Activated CD4-positive, CD25-positive, alpha-beta regulatory T cell treated with anti-CD3 and anti-CD28 coated beads, Interleukin-2, amount 50 U/mL, for 72 hours (primary cell): ENCODE results near the gene TRIM47.
"Not testable (repeated sequence)": the region's sequence is repeated elsewhere in the genome, so short reads cannot be mapped to it uniquely, and the experiment has no call there.

Experiments
- DNase-seq: peaks from one replicate; pipeline ENCODE4 v3.0.0; 2021

TRIM47 gene

DNA sequence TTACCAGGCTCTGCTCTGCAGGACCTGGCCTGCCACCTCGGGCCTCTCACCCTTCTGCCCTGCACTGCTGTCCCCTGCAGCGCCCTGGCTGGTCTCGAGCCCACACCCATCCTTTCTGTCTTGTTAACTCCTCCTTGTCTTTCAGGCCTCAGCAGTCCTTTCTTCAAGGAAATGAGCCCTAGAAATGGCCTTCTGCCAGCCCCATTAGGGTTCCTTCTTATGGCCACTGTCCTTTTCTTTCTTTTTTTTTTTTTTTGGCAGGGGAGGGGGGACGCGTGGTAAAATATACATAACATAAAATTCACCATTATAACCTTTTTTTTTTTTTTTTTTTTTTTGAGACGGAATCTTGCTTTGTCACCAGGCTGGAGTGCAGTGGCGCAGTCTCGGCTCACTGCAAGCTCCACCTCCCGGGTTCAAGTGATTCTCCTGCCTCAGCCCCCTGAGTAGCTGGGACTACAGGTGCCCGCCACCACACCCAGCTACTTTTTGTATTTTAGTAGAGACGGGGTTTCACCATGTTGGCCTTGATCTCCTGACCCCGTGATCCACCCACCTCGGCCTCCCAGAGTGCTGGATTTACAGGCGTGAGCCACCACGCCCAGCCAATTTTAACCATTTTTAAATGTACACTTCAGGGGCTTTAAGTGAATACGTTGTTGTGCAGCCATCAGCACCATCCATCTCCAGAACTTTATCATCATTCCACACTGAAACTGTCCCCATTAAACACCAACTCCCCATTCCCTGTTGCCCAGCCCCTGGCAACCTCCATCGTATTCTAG is 12.8 kb downstream of the TRIM47 start:
- not testable (repeated sequence) for DNase-seq

DNA sequence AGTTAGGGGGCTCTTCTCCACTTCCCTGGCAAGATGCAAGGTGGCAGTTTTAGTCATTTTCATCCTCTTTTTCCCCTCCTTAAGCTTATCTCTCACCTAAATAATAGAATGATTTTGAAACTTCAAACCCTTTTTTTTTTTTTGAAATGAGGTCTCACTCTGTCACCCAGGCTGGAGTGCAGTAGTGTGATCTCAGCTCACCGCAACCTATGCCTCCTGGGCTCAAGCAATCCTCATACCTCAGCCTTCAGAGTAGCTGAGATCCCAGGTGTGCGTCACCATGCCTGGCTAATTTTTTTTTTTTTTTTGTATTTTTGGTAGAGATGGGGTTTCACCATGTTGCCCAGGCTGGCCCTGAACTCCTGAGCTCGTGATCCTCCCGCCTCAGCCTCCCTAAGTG is 13.5 kb downstream of the TRIM47 start:
- DNase-seq: not testable (repeated sequence)

DNA sequence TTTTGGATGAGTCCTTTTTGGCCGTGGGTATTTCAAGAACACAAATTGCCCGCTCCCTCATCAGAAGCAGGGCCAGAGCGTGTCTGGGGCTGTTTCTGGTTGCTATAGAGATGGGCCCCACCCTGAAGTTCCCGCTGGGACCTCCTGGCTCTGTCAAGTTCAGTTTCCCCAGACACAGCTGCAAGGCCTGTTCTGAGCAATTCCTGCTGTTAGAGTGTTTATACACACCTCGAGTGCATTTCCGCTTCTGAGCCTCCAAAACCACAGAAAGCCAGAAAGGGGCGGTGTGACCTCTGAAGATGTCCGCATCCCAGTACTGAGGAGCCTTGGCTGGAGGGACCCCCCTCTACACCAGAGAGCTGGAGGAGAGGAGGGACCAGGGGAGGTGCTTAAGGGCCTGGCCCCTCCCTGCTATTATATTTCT is 13.9 kb downstream of the TRIM47 start:
- DNase-seq: no peak

DNA sequence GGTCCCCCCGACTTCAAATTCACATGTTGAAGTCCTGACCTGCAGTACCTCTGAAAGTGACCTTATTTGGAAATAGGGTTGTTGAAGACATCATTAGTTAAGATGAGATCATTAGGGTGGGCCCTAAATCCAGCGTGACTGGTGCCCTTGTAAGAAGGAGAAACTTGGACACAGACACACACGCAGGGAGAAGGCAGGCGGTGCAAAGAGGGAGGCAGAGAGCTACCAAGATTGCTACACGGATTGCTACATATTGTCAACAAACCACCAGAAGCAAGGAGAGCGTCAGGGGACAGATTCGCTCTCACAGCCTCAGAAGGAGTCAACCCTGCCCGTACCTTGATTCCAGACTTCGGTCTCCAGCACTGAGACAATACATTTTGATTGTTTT is 16.5 kb downstream of the TRIM47 start:
- DNase-seq: no peak

DNA sequence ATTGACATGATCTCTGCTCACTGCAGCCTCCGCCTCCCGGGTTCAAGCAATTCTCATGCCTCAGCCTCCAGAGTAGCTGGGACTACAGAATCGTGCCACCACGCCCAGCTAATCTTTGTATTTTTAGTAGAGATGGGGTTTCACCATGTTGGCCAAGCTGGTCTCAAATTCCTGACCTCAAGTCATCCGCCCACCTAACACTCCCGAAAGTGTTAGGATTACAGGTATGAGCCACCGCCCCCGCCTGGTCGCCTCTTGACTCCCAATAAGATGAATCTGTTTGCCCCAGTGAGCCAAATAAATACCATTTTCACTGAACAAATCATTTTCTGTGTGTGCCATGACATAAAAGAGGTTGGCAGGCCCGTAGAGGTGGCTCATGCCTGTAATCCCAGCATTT is 19.0 kb downstream of the TRIM47 start:
- DNase-seq: not testable (repeated sequence)

DNA sequence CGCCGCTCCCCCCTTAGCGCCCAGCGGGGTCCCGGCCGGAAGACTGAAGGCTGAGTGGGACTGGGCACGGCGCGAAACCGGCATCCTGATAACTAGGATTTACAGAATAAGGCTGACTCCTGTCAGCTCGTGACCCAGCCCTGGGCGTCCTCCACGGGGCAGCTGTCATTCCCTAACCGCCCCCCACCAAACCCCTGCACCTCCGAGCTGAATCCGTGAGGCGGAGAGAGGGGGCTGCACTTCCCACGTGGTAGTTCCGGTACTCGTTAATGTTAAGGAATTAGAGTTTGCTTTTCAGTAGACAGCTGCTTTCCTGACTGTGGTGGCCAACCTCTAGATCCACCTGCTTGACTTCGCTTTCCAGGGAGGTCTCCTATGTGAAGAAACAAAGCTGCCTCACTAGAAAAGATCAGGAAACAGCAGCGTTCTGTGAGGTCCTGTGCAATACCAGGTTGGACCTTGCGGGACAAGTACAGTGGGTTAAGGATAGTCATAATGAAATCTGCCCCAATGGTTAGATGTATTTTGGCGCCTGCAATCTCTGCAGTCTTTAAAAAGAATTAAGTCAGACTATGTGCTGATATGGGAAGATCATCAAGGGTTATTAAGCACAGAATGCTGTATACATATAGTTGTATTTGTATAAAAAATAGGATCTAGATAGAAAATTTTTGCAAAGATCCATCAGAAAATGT is 22.2 kb downstream of the TRIM47 start:
- no peak for DNase-seq

DNA sequence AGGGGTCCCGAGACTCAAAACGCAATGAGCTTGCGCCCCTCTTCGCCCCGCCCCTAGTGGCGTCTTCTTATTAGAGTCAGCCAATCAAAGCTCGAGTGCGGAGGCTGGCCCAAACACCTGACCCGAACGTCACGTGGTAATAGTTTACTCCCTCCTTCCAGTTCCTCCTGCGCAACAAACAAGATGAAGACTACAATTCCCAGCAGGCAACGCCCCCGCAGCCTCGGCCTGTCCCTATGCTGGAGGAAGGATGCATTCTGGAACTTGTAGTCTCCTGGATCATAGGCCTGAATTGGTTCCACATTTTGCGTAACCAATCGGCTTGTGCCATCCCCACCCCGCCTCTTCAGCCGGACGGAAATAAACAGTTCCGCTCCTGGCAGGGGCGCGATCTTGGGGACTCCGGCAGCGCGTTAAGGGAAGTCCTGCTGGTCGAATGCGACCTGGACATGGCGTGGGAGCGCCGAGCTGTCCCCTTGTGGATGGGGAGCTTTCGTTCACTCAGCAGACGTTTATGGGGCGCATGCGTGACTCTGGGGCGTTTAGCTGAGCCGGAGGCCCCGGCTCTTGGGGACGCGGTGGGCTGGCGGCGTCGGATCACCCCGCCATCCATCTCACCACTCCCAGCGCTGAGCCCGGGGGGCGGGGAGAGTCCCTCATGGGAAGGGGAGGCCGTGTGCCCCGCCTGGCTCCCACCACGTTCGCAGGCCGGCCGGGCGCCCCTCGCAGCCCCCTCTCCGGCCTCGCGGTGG is 22.9 kb downstream of the TRIM47 start, which contains the start of gene WBP2:
TSS of gene WBP2 (minus strand) at position 26 of the 752 bp plus-strand sequence. CDS start 38 bp downstream, outside the sequence.
- DNase-seq: peak; percentile 90

DNA sequence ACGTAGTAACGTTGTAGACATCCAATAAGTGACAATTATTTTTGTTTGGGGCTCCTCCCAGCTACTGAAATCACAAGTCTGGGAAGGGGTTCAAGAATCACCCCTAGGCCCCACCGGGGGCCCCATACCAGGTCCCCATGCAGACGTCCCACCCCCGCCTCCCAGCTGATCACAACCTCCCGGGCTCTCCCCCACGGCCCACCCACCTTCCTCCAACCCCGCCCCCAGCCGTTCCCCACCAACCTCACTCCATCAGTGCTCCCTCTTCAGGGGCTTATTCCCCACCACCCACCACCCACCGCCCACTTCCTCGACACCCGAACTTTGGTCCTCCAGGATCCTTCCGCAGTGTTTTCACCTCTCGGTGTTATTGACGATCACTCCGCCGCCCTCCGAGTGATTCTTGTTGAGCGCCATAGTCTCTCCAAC is 23.5 kb downstream of the TRIM47 start:
- DNase-seq: no peak

DNA sequence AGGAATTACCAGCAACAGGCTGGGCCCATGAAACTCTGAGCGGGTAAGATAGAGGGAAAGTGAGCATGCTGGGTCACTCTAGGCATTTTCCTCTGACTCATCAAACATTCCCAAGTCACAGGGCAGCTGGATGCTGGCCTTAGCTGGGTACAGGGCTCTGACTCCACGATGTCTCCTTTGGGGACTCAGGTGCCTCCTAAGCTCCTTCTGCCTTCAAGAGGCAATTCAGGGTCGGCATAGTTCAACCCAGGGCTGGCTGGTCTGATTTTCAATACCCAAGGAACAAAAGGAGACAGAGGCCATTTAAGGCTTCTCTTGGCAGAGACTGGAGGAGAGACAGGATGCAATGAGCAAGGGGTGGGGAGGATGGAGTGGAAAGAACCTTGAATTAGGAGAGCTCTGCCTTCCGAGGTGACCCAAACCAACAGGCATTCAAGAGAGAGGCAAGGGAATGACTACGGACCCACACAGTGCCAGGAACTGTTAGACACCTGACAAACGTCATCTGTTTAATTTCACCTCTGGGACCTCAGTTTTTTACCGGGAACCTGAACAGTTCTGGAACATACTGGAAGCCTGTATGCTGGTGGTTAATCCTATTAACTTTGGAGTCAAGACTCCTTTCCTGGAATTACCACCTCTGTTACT is 24.2 kb downstream of the TRIM47 start:
- no peak for DNase-seq

DNA sequence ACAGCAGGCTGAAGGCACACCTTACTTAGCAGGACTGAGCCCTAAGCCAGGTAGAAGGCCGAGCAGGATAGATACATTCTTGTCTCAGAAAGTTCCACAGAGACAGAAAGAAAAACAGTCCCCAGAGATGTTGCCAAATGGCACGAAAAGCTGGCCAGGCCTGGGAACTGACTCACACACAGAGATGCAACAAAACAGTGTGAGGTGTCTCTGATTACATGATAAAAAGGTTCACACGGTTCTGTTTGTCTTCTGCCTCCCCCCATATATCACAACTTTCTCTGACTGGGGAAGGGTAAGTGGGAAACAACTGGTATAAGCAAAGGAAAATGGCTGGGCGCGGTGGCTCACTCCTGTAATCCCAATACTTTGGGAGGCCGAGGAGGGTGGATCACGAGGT is 24.9 kb downstream of the TRIM47 start:
- no peak for DNase-seq

DNA sequence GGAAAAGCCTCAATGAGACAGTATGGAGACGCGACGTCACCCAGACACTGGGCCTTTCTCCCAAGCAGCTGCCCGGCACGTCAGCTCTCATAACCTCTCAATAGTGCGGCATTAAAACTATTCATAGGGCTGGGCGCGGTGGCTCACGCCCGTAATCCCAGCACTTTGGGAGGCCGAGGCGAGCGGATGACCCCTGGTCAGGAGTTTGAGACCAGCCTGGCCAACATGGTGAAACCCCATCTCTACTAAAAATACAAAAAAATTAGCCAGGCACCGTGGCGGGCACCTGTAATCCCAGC is 26.7 kb downstream of the TRIM47 start:
- DNase-seq: not testable (repeated sequence)

DNA sequence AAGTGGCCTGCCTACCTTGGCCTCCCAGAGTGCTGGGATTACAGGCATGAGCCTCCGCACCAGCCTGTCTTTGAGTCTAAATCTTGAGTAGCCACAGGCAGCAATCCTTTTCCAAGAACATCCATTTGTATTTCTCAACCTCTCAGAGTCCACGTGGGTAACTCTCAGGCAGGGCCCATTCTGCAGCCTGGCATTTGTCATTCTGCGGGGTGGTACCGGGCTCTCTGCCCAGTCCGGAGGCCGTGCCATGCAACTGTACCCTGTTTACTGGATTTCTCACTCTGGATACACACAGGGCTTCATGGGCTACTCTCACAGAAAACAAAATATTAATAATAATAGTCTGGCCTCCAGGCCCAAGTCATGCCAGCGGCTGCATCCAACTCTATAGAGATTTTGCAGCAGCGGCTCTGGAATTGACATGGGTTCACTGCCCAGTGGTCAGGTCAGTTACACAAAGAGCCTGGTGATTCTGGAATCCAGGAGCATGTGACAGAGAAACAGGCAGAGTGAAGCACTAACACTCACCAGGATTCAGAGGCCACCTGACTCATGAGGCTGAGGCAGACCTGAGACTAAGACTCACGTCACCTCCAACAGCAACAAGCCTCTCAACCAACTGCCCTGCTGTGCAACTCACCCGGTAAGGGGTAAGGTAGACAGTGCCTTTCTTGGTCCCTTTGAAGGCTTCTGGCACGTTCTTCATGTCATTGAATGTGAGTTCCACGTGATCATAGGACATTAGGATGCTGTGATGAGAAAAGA is 27.3 kb downstream of the TRIM47 start:
- no peak for DNase-seq

DNA sequence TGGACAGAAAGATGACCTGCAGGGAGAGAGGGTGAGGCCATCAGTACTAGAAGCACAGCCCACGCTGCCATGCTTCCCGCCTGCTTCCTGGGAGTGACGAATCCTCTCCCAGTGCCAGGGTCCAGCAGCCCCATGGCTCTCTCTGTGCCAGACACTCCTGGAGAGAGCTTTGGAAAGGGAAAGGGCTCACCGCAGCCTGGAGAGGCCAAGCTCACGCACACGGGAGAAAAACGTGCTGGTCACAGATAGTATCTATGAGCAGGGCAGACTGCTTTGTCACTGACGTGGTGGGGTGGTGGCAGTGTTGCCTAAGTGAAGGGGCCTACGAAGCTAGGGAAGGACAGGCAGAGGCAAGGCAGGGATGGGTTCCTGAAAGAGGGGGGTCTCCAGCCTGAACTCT is 28.7 kb downstream of the TRIM47 start:
- no peak for DNase-seq

DNA sequence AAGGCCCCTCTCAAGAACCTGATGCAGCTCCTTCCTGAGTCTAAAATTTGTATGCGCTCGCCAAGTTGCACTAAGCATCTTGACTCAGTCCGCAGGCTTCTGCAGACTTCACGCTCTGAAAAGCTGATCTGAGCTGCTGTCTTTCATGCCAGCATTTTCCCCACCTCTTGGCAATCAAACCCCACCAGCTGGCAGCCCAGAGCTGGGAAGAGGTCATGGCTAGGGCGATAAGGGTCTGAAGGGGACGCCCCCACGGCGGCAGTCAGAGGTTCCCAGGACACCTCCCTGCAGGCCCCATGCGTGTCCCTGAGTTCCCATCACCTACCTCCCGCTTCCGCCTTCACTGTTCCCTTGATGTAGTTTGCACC is 29.1 kb downstream of the TRIM47 start:
- no peak for DNase-seq

DNA sequence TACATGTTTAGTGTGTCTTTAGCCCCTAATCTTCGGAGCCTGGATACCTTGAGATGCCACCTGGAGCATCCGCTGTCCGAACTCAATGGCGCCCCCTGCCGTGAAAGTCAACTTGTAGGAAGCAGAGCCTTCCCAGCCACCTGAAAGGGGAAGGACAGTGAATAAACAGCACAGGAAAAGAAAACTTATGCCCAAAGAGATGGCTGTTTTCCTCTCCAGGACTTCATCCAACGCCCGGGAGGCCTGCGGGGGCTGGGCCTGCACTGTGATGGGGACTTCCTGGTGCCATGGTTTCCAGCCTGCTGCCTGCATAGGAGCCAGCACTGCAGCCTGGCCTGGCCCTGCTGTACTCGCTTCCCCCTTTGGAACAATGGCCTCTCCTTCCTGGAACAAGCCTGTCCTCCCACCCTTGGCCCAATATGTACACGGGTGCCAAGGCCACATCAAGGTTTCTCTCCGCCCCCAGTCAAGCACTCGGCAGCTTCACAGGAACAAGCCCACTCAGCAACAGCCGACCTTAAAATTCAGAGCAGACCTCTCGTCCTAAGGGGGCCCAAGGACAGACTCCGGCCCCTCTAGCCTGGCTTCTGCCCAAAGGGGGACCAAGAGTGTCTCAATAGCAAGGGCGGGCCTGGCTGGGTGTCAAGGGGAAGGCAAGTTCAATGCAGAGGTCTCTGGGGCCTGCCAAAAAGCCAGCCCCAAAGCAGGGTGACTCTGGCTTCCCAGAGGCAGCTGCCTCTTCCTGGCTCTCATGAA is 29.7 kb downstream of the TRIM47 start:
- peak; percentile 80 for DNase-seq

DNA sequence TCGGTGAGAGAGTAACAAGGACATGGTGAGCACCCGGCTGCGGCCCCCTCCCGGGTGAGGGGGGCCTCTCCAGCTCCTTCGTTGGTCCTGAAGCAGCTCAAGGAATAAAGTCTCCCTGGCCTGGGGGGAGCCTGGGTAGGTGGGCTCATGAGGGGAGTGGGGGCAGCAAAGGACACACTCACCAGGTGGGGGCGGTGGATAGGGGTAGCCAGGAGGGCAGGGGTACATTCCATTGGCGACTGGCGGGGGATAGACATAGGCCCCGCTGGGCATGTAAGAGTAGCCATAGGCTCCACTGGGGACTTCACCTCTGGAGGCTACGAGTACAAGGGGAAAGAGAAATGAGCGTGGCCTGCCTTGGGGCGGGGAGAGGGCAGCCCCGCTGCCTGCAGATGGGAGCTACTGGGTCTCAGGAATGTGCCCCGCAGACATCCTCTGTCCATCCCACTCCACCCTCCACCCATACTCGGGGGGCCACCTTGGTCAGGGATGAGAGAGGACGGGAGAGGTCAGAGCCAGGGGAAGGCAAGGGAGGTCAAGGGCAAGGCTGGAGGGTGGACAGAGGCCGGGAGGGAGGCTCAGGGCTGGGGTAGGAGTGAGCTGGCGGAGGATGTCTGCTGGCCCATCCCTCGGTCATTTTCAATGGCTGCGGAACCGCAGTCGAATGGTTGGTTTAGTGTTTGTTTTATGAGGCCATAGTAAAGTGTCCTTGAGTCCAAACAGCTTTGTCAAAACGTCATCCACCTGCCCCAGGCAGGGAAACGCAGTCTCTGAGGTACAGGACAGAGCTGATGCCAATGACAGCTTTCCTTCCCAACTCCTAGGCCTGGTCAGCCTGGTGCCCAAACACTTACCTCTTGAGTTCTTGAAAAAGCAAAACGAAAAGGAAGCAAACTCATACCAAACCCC is 30.5 kb downstream of the TRIM47 start:
- DNase-seq: no peak

DNA sequence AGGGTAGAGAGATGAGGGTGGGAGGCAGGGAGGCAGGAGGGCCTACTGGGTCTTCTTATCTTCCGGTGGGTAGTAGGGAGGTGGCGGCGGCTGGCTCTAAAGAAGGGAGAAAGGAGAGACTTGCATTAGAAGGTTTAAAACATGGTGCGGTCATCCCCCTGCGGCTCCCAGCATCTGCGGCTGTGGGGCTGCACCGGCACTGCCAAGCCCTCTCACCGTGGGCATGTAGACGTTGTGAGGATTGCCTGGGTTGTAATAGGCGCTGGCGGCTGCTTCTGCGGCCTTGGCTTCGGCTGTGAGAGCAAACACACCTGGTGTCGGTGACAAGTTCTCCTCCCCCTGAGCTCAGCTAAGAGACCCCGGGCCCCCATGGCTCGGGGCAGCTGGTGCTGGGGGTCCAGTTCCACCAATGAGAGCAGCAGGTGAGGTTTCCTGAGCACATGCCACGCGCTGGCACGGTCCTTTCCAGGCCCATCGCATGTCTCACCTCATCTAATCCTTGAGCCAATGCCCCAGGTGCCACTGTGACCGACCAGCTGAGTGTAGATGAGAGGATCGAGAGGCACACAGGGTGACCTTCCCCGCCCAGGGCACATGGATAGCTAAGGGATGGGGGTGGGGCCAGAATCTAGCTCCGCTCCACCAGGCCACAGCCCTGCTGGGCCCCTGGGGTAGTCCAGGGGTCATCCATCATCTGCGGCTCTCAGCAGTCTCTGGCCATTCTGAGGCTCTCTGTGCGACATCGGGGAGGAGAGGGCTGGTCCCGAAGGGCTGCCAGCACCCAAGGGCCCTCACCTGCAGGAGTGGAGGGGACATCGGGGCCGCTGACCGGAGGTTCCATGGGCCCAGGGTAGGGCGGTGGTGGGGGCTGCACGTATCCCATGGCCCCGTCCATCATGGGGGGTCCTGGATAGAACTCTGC is 31.4 kb downstream of the TRIM47 start:
- no peak for DNase-seq

DNA sequence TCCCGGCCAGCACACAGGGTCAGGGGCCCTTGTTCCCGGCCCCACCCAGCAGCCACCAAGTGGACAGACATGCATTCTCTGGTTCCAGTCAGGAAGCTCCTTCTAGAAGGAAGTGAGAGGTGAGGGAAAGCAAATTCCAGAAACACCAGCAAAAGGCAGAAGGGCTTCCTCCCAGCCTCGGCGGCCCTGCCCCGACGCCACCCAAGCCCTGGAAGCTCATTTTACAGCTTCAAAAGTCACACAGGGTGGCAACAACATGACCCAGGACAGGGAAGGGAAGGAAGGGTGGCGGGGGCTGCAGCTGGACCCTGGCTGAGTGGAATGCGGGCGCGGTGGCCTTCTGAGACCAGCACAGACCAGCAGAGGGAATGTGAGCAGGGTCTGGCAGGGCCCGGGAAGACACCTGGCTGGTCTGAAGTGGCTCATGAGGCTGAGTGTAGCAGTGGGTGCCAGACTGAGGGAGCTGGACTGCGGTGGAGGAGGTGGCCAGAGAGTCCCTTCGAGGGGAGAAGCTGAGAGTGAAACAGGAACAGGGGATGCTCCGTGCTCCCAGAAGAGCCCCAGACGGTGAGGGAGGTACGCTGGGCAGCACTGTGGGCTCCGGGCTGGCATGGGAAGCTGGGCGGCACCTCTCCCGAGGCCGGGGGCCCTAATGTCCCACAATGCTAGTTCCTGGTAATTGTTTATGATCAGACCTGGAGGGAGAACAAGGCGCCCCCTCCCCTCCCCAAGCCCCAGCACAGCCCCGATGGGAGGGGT is 32.3 kb downstream of the TRIM47 start:
- DNase-seq: no peak
